NB4 (cell line): Measurements from ENCODE around the gene IL1RN.

ENCODE experiments used
- CTCF ChIP-seq: IDR thresholded peaks from one replicate; pipeline ENCODE4 v1.5.1; 2012; ENCODE audit warnings: low read depth, low read length
- MAX ChIP-seq: IDR thresholded peaks from 2 replicates; pipeline ENCODE4 v1.6.1; 2011; ENCODE audit warnings: low read depth, low read length
- MYC ChIP-seq: IDR thresholded peaks from 2 replicates; pipeline ENCODE4 v1.6.1; 2011; ENCODE audit warnings: low read depth, low read length
- POLR2A ChIP-seq: IDR thresholded peaks from 2 replicates; pipeline ENCODE4 v1.6.1; 2011; ENCODE audit warnings: mild to moderate bottlenecking; ENCODE audit not compliant: insufficient read length; ENCODE audit errors: extremely low read depth

DNA sequence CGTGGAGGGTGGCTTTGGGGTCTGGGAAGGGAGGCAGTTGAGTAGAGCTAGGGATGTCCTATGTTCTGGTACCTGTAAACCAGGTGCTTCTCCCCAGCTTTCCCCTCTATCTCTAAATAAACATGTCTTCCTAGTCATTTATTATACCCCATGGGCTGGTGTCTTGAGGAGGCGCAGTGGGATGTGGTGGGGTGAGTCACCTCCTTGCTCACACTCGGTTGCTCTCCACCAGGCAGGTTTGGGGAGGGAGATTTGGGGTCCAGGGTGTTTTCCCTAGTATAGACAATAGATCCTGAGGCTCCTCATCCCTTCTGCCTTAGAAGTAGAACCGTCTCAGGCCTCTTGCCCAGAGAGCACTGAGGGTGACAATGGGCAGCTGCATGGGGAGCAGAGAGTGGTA, 51.5 kb downstream of the IL1RN start:
- TF ChIP-seq CTCF = no peak
- no peak for TF ChIP-seq POLR2A
- TF ChIP-seq MYC = no peak
- no peak for TF ChIP-seq MAX
